ENCODE measurements around the gene RANBP9. TPM values are rescaled to one million over a fixed set of nuclear protein-coding genes. Genes with fewer than 3 reads are reported as not detected.

The RANBP9 gene
- total RNA-seq, 5 donors from 2014 or later (not counting 1 experiment from before 2014, with no cell fraction given), result 44.9 to 59.4 (median 46.8) TPM

DNA sequence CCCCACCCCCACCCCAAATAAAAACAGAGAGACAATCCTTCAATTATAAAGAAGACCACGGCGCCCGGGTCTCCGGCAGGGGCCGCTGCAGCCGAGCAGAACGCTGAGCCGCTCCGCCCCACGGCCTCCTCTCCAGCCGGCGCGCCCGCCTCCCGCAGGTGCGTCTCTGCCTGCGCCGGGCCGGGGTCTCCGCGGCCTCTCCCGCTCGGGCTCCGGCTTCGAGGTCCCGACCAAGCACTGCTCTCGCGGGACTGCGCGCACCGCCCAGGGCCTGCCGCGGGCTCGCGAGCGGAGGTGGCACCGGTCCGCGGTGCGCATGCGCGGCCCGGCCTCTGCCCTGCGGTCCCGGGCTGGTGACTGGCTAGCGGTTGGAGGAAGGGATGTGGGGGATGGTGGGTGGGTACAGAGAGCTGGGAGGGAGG is 137.5 kb downstream of the RANBP9 start:
- WGBS (ENCODE audit: insufficient coverage), result under 1% methylated on average over 46 of the region's 46 CpGs
- H3K27ac Mint-ChIP-seq, result peak overlapping the region; percentile 97
- peaks cover 7% of the 10 kb centered on the region for H3K36me3 Mint-ChIP-seq
- no peaks in the 10 kb centered on the region for H3K9me3 Mint-ChIP-seq
- H3K27me3 ChIP-seq (replicated peaks in 1 of 2; ENCODE audit: control insufficient read depth in 2 of 2, extremely low read depth in 1 of 2, insufficient read depth in 2 of 2, low read length in 1 of 2), result no peaks in the 10 kb centered on the region
- peak overlapping the region; percentile 86 for H3K27ac ChIP-seq (ENCODE audit: low read length)
- no peaks in the 10 kb centered on the region for H3K27me3 Mint-ChIP-seq
- POLR2A ChIA-PET, result interaction anchor here (0.7 to 1.5 kb wide), 5 partner anchors 41 to 246 kb away, joined by 3 to 7 read pairs (median 3); partner anchors contain the start of genes NOL7 (in 1 of the 2) and TBC1D7 (in 1 of the 2)
- H3K36me3 ChIP-seq (ENCODE audit: control insufficient read depth in 2 of 2, extremely low read depth in 1 of 2, insufficient read depth in 1 of 2, low read length in 1 of 2), result no peaks in the 10 kb centered on the region
- ATAC-seq (replicated peaks in 1 of 4) (peak; percentile 82 to 94 (median 90)), DNase-seq (peak; percentile 82 to 97 (median 92))
- CTCF ChIA-PET, result interaction anchor here (0.5 to 2.7 kb wide), 33 partner anchors 11 to 493 kb away, joined by 3 to 40 read pairs (median 5); partner anchors contain the start of genes NOL7 (in 1 of the 2), RANBP9 (in 1 of the 2) and TBC1D7 (in 1 of the 2)
- peaks cover 22 to 31% (median 29%) of the 10 kb centered on the region in 3 donors for H3K4me1 Mint-ChIP-seq
- peaks cover 4 to 18% of the 10 kb centered on the region in 2 experiments for H3K4me1 ChIP-seq (ENCODE audit: control insufficient read depth in 1 of 2, extremely low read depth in 1 of 2, insufficient read depth in 2 of 2, low read length in 2 of 2)
- peak overlapping the region; percentile 23 to 97 for H3K4me3 ChIP-seq (ENCODE audit: control insufficient read depth in 1 of 2, extremely low read depth in 1 of 2, low read length in 1 of 2)
- H3K9me3 ChIP-seq, result no peaks in the 10 kb centered on the region
- peak overlapping the region; percentile 93 to 97 (median 97) for H3K4me3 Mint-ChIP-seq

DNA sequence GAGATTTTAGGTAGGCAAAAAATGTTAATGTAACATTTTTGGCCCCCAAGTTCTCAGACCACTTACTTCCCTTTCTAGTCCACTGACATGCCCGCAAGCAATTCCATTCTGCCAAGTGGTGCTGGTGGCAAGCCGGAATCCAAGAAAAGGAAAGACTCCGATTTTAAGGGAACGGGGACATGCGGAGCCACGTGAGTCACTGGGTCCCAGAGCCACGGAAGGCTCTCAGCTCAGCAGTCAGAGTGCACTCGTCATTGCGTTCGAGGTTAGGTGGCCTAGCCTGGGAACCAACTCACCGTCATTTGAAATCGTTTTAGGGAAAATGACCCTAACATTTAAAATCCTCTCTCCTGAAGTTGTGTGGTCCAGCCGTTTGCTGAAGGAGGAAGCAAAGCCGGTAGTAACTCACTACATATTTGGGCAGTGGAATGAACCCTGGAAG is 137.9 kb downstream of the RANBP9 start:
- Histone ChIP-seq H3K4me3 (ENCODE audit: control insufficient read depth in 1 of 2, extremely low read depth in 1 of 2, low read length in 1 of 2) (peak overlapping the region; percentile 15 to 23), H3K36me3 (ENCODE audit: control insufficient read depth in 2 of 2, extremely low read depth in 1 of 2, insufficient read depth in 1 of 2, low read length in 1 of 2) (no peaks in the 10 kb centered on the region), H3K27ac (ENCODE audit: low read length) (peak overlapping the region; percentile 51), H3K27me3 (replicated peaks in 1 of 2; ENCODE audit: control insufficient read depth in 2 of 2, extremely low read depth in 1 of 2, insufficient read depth in 2 of 2, low read length in 1 of 2) (no peaks in the 10 kb centered on the region), H3K4me1 (ENCODE audit: control insufficient read depth in 1 of 2, extremely low read depth in 1 of 2, insufficient read depth in 2 of 2, low read length in 2 of 2) (peaks cover 4 to 18% of the 10 kb centered on the region in 2 experiments), H3K9me3 (no peaks in the 10 kb centered on the region)
- Mint-ChIP-seq H3K4me1 (peaks cover 22 to 31% (median 29%) of the 10 kb centered on the region in 3 donors), H3K9me3 (no peaks in the 10 kb centered on the region), H3K27me3 (no peaks in the 10 kb centered on the region), H3K36me3 (peaks cover 7% of the 10 kb centered on the region), H3K4me3 (peak overlapping the region; percentile 69 to 93 (median 76)), H3K27ac (peak overlapping the region; percentile 72 to 76)
- 47% methylated on average over 4 of the region's 14 CpGs for WGBS (ENCODE audit: insufficient coverage)
- CTCF ChIA-PET, result interaction anchor here (0.7 to 2.7 kb wide), 8 partner anchors 41 to 246 kb away, joined by 3 to 40 read pairs (median 8); partner anchors contain the start of genes NOL7 (in 1 of the 2), RANBP9 (in 1 of the 2) and TBC1D7 (in 1 of the 2)
- no peak for ATAC-seq (replicated peaks in 1 of 4)
- peak in 4 of 35 experiments; percentile 2 to 10 (median 4) for DNase-seq
- POLR2A ChIA-PET, result interaction anchor here (0.7 to 1.1 kb wide), 2 partner anchors 42 to 202 kb away, joined by 3 to 4 read pairs; partner anchors contain the start of gene NOL7 (in 1 of the 2)

DNA sequence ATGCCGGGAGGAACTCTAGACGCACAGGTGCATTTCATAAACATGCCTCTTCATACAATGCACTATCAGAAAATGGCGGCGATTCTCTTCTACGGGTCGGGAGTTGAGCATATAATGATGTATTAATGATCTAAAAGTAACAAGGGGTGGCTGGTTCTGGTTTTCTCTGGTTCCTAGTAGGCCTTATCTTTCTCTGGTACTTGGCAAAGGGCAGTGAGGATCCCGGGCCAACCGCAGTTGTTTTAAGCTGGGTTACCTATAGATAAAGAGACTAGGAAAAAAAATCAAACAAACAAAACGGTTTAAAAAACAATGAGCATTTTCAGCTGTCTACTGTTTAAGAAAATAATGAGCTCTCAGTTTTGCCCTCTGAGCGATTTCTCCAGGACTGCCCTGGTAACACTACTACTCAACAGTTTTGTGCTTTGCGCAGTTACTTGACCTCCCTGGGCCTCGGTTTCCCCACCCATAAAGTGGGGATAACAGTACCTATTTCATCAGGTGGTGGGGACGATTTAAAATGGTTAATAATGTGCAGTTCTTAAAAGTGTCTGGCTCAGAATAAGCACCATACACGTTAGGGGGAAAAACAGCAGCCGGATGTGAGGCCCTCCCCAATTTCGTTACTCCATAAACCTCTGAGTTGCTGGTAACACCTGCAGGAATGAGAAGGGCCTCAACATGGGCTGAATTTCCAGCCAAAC is 138.5 kb downstream of the RANBP9 start:
- H3K27ac ChIP-seq (ENCODE audit: low read length), result peak overlapping the region; percentile 51
- Mint-ChIP-seq H3K36me3 (peaks cover 5% of the 10 kb centered on the region), H3K4me3 (peak overlapping the region; percentile 69 to 93 (median 76)), H3K27ac (peak overlapping the region; percentile 72 to 76), H3K9me3 (no peaks in the 10 kb centered on the region), H3K27me3 (no peaks in the 10 kb centered on the region), H3K4me1 (peaks cover 22 to 30% (median 29%) of the 10 kb centered on the region in 3 donors)
- no peak for DNase-seq
- H3K4me3 ChIP-seq (ENCODE audit: control insufficient read depth in 1 of 2, extremely low read depth in 1 of 2, low read length in 1 of 2), result no peak overlapping the region
- no peaks in the 10 kb centered on the region for H3K27me3 ChIP-seq (replicated peaks in 1 of 2; ENCODE audit: control insufficient read depth in 2 of 2, extremely low read depth in 1 of 2, insufficient read depth in 2 of 2, low read length in 1 of 2)
- no peaks in the 10 kb centered on the region for H3K9me3 ChIP-seq
- POLR2A ChIA-PET, result interaction anchor here (0.7 to 1.1 kb wide), 2 partner anchors 42 to 202 kb away, joined by 3 to 4 read pairs; partner anchors contain the start of gene NOL7 (in 1 of the 2)
- H3K36me3 ChIP-seq (ENCODE audit: control insufficient read depth in 2 of 2, extremely low read depth in 1 of 2, insufficient read depth in 1 of 2, low read length in 1 of 2), result no peaks in the 10 kb centered on the region
- CTCF ChIA-PET, result interaction anchor here in 1 of 2 donors (1.1 to 2.3 kb wide), 4 partner anchors 11 to 245 kb away, joined by 3 to 13 read pairs (median 6); partner anchors contain the start of genes NOL7 and TBC1D7
- H3K4me1 ChIP-seq (ENCODE audit: control insufficient read depth in 1 of 2, extremely low read depth in 1 of 2, insufficient read depth in 2 of 2, low read length in 2 of 2), result peaks cover 4 to 18% of the 10 kb centered on the region in 2 experiments
- no CpG with 5 or more reads among the region's 16 CpGs for WGBS (ENCODE audit: insufficient coverage)
- ATAC-seq (replicated peaks in 1 of 4), result no peak

DNA sequence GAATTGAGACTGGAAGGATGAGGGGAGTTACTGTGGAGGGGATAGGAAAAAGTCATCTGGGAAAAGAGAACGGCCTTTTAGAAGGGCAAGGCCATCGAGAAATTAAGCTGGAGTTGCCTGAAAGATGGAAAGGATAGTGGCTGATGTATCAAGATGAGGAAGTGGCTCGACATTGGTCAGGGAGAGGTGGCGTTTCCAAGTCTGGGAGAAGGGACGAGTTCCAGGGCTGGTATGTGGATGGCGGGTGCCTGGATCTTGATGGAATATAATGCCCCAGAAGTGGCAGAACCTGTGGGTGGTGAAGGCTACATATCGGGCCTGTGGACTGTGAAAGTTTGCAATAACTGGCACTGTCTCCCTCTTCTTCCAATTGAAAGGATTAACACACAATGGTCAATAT is 139.4 kb downstream of the RANBP9 start:
- peaks cover 4 to 18% of the 10 kb centered on the region in 2 experiments for H3K4me1 ChIP-seq (ENCODE audit: control insufficient read depth in 1 of 2, extremely low read depth in 1 of 2, insufficient read depth in 2 of 2, low read length in 2 of 2)
- H3K36me3 Mint-ChIP-seq, result no peaks in the 10 kb centered on the region
- H3K27me3 ChIP-seq (replicated peaks in 1 of 2; ENCODE audit: control insufficient read depth in 2 of 2, extremely low read depth in 1 of 2, insufficient read depth in 2 of 2, low read length in 1 of 2), result no peaks in the 10 kb centered on the region
- no peaks in the 10 kb centered on the region for H3K36me3 ChIP-seq (ENCODE audit: control insufficient read depth in 2 of 2, extremely low read depth in 1 of 2, insufficient read depth in 1 of 2, low read length in 1 of 2)
- H3K4me1 Mint-ChIP-seq, result peaks cover 22 to 29% (median 25%) of the 10 kb centered on the region in 3 donors
- WGBS (ENCODE audit: insufficient coverage), result 98% methylated on average over 4 of the region's 7 CpGs
- H3K9me3 ChIP-seq, result no peaks in the 10 kb centered on the region
- no peaks in the 10 kb centered on the region for H3K9me3 Mint-ChIP-seq
- POLR2A ChIA-PET, result interaction anchor here in 1 of 2 donors (0.6 kb wide), 1 partner anchor 128 kb away, joined by 4 read pairs; no protein-coding TSS in a partner anchor
- no peak overlapping the region for H3K27ac ChIP-seq (ENCODE audit: low read length)
- peak overlapping the region in 1 of 2 donors; percentile 41 for H3K27ac Mint-ChIP-seq
- CTCF ChIA-PET, result interaction anchor here (0.7 to 1.5 kb wide), 5 partner anchors 10 to 244 kb away, joined by 3 to 7 read pairs (median 3); partner anchors contain the start of genes NOL7 (in 1 of the 2) and TBC1D7 (in 1 of the 2)
- H3K4me3 ChIP-seq (ENCODE audit: control insufficient read depth in 1 of 2, extremely low read depth in 1 of 2, low read length in 1 of 2), result no peak overlapping the region
- H3K4me3 Mint-ChIP-seq, result peak overlapping the region in 1 of 3 donors; percentile 14
- no peaks in the 10 kb centered on the region for H3K27me3 Mint-ChIP-seq
- DNase-seq, result no peak
- no peak for ATAC-seq (replicated peaks in 1 of 4)

Other genes with a start within 250 kb of the RANBP9 start
- gene GFOD1, start 224.2 kb downstream of the RANBP9 start, total RNA-seq, result 1 to 10 TPM; 1.9 to 3.2 (median 2.3) TPM
- 10 to 100 TPM; 11.7 to 21.5 (median 16.8) TPM for gene SIRT5, start 137.2 kb downstream of the RANBP9 start, total RNA-seq
- gene NOL7, start 96.5 kb downstream of the RANBP9 start, total RNA-seq, result 10 to 100 TPM; 46.9 to 62.3 (median 59.3) TPM
- gene MCUR1, start 102.7 kb upstream of the RANBP9 start, total RNA-seq, result 10 to 100 TPM in 2 of 5 donors, 1 to 10 TPM in 3; 7.1 to 12.6 (median 9.3) TPM
- under 1 TPM in 3 of 5 donors, not detected in 2; 0.16 to 0.49 (median 0.18) TPM for gene RNF182, start 213.1 kb upstream of the RANBP9 start, total RNA-seq

Data from T-cell (primary cell).